Fibroblast of skin of left quadriceps (primary cell): Measurements from ENCODE around the gene BLID.

Experiments
- DNase-seq, 2 experiments: peaks; one replicate each; pipeline ENCODE4 v3.0.0-alpha.2; 2013; ENCODE audit warnings: low read depth in 2 of 2

BLID gene, protein sequence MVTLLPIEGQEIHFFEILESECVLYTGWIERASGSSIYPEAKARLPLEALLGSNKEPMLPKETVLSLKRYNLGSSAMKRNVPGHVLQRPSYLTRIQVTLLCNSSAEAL

GRCh38 chr11:122115524-122116379, at the start of gene BLID:
Gene BLID (minus strand): TSS chr11:122116215. CDS start chr11:122115922, 293 bp downstream.
- no peak for DNase-seq

- peak; percentile 76 to 80 for DNase-seq
Measured at GRCh38 chr11:122163053-122163819, 47.2 kb upstream of the BLID start.

DNA sequence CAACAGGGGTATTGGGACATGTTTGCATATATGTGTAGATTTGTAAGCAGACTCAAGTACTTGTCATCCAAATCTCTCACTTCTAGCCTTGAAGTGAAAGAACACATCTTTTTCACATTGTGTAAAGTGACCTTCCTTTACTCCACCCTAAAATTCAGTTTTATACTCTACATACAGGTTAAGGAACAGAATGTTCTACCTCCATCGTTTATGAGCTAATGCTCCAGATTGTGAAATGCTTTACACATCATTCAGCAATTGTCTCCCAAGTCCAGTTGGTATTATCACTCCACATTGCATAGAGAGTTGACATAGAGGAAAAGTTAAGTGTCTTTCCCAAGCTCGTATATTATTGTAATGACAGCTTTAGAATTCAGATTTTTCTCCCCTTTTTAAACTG, 46.1 kb upstream of the BLID start:
- no peak for DNase-seq

GRCh38 chr11:122160841-122161590, 45.0 kb upstream of the BLID start:
- DNase-seq: no peak

GRCh38 chr11:122159861-122160260, 43.8 kb upstream of the BLID start:
- DNase-seq: no peak

DNA sequence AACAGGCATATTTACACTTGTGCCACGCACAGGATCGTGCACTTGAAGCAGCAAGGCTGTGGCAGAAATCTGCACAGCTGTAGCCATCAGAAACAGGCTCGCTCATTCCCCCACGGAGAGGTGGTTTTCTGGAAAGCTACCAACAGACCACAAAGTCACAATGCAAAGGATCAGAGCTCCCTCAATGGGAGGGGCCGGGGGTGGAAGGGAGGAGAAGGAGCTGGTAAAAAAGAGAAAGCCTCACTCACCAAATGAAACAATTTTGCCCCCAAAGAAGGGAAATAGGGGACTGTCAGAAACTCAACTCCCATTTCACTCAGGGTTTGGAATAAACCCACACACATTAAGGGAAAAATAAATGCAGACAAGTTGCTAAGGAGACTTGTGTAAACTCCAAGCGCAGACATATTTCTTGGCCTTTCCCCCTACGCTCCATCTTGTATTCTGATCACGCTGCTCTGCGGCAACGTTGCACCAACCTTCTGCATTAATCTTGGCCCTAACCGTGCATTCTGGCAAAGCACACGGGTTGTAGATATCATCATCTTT, 43.2 kb upstream of the BLID start:
- peak; percentile 66 to 68 for DNase-seq

DNA sequence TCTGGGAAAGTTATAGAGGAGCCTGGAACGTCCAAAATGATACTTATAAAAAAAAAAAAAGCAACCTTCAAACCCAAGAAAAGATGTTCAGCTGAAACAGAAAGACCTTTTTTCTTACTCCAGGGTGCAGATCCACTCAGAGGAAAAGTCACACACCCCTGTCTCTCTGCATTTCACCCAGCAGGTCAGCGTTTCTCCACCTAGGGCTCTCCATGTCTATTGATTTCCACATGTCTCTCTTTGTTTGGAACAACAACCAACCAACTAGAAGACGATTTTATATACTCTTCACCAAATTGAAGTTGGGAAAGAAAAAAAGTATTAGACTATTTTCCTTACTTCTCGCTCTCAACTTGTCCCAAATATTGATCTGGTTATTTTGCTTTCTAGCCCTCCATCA, 42.2 kb upstream of the BLID start:
- no peak for DNase-seq

GRCh38 chr11:122157653-122158161, 41.7 kb upstream of the BLID start:
- no peak for DNase-seq

DNA sequence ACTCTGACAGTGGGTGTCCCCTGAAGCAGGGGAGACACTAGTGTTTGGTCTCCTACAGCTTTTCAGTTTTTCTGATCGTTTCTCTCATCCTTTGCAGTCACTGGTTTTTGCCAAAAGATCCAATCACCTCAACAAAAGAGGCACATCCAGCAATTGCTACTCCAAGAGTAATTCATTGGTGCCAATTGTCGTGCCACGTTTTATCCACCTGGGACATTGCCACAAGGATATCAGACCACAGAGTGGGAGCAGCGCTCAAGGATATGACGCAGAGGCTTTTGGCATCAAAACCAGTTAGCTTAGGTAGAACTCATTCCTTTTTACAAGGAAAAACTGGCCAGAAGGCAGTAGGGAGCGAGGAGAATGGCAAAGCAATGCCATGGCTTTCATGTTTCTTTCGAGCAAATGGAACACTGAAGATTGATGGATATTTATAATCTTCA, 40.9 kb upstream of the BLID start:
- no peak for DNase-seq

GRCh38 chr11:122155765-122156527, 39.9 kb upstream of the BLID start:
- DNase-seq: no peak

DNA sequence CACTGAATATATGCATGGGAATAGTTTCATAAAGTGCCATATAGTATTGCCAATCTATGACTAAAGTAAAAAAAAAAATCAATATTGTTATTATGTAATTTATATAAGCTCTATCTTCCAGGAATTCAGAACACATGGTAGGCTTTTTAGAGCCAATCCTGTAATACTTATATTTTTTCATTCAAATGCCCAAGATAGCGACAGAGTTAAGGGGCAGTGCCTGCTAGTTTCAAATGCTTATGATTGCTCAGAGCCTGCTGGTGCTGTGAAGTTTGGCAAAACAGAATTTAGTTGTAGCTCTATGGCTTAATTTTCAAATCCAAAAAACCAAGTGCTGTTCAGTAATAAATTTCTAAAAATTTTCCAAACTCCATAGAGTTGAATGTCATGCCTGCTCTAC, 39.0 kb upstream of the BLID start:
- no peak for DNase-seq

- no peak for DNase-seq
Measured at GRCh38 chr11:122154227-122154626, 38.2 kb upstream of the BLID start.

DNA sequence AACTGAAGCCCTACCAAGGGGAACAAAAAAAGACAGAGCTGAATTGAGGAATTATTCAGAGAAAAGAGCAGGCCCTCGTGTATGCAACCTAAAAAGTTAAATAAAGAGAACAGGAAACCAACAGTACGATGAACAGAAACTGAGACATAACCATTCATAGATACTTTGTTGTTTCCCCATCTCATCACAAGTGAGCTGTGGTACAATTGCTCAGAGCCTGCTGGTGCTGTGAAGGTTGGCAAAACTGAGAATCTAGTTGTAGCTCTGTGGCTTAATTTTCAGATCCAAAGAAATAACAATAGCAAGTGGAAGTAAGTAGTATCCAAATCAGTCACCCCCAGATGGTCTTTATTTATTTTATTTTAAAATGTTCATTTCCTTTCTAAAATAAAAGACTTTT, 37.7 kb upstream of the BLID start:
- DNase-seq: no peak

DNA sequence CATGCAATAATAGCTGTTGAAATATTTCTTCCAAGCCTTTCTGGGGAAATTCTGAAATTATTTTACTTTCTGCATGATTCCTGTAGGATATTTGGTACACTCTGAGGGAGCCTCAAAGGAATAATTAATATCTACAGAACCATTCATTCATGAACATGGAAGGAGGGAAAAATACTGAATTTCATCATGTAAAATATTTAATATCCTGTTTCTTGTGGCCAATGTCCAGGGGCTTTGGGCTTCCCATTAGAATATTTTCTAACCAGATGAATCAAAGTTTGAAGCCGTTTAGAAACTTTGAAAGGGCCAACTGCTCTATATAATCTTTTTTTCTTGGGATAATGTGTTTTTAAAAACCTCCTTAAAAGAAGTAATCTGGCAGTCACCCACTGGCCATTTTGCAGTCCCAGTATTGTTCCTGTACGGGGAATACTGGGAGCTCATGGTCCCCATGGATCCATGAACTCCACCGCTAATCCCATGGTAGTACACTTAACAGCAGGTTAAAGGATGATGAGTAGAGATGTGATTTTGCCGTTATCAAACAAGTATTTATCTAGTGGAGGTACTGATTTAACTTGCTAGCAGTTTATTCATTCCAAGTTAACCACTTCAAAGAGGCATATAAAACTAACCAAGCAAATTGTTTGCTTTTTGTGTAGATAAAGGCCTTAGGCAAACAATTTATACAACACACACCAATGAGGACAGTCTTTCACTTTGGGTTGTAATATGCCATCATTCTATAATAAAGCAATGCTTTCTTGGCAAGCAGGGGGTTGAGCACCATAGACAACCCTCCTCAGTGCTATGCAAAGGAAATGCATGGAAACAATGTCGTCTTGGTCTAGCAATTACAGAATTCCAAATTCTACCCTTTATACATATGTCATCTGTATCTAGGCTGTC, 34.5 kb upstream of the BLID start:
- no peak for DNase-seq

DNA sequence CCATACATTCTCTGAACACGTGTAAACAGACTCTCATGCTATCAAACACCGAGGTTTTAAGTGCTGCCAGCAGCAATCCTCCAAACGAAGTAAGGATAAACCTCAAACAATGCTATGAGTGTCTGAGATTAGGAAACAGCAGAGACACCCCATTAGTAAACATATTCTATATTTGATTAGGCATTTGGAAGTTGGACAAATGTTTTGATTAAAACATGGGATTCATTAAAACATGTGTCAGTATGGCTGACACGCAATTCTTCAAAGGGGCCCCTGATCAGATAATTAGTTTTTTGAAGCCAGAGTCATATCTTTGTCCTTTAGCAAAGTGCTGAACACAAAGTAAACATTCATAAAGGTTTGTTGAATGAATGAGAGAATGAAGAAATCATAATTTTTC, 33.2 kb upstream of the BLID start:
- DNase-seq: no peak

DNA sequence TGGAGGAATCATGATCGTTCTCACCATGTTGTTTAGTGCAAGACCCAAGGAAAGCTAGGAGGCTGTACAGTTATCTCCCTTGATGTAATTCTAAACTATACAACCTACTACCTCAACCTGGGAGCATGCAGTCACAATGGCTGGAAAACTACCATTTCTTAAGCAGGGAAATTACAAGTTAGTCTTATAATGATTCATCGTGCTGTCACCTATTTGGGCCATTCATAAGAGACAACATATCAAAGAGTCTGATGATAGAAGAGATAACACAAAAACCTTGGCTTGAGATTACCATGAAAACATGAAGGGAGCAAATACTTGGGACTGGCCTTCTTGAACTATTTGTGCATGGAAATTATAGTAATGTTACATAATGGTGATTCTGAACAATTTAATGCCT, 30.5 kb upstream of the BLID start:
- no peak for DNase-seq

GRCh38 chr11:122145715-122146274, 29.8 kb upstream of the BLID start:
- no peak for DNase-seq

GRCh38 chr11:122144752-122145151, 28.7 kb upstream of the BLID start:
- no peak for DNase-seq

DNA sequence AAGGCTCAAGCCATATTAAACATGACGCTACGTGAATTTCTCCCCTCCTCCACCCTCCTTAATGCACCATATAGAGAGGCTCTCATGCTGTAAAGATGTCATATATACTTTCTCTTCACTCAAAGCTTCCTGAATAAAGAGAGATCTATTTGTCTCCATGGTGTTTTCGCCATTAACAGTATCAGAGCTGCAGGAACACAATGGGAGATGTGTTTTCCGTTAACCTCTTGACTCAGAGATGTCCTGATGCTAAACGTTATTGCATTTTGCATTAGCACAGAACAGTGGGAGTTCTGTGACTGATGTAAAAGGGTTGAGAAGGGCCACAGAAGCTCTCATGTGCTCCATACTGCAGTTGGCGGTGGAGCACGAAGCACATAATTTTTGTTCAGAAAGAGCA, 25.7 kb upstream of the BLID start:
- DNase-seq: no peak
